Thoracic aorta (tissue), 2 donors: ENCODE results near the gene TMEM150B. TPM values are rescaled to one million over a fixed set of nuclear protein-coding genes. Genes with fewer than 3 reads are reported as not detected.
"Not testable (repeated sequence)": the region's sequence is repeated elsewhere in the genome, so short reads cannot be mapped to it uniquely, and the experiment has no call there.

Experiments used
- ATAC-seq: fragments of 150-250 bp; one replicate; pipeline ENCODE4 v1.8.0; 2017; ENCODE audit warnings: low read depth; ENCODE audit not compliant: insufficient number of reproducible peaks, low FRiP score
- DNase-seq: peaks from one replicate; pipeline ENCODE4 v3.0.0-alpha.2; 2020; ENCODE audit warnings: low spot score
- H3K27ac ChIP-seq, 2 donors: fragments of 200-600 bp; sonication (generic); 1 replicate in 1 of 2; 2 replicates in 1 of 2; pipeline ENCODE4 v1.5.1; 2016; ENCODE audit warnings: mild to moderate bottlenecking in 2 of 2, moderate library complexity in 2 of 2
- H3K27me3 ChIP-seq: fragments of 200-600 bp; sonication (generic); replicated peaks from 2 replicates; pipeline ENCODE4 v1.6.0; 2016; ENCODE audit warnings: mild to moderate bottlenecking; ENCODE audit not compliant: insufficient read depth
- H3K36me3 ChIP-seq: fragments of 200-600 bp; sonication (generic); one replicate; pipeline ENCODE4 v1.5.1; 2016
- H3K4me1 ChIP-seq, 2 donors: fragments of 200-600 bp; sonication (generic); 1 replicate in 1 of 2; 2 replicates in 1 of 2; pipeline versions ENCODE4 v1.5.1 to v1.6.0; 2016; ENCODE audit warnings: low read depth in 2 of 2, mild to moderate bottlenecking in 1 of 2; ENCODE audit not compliant: control insufficient read depth in 1 of 2
- H3K4me3 ChIP-seq: fragments of 200-600 bp; sonication (generic); 2 replicates; pipeline ENCODE4 v1.5.1; 2016; ENCODE audit warnings: mild to moderate bottlenecking
- H3K9me3 ChIP-seq: fragments of 200-600 bp; sonication (generic); 2 replicates; pipeline ENCODE4 v1.5.1; 2016
- CTCF ChIP-seq: fragments of 200-600 bp; sonication (generic); IDR thresholded peaks from one replicate; pipeline ENCODE4 v1.5.1; 2019; ENCODE audit warnings: antibody characterized with exemption
- total RNA-seq, 2 donors: library from RNA; depleted of rRNA; stranded (reverse); fragments of >200 nt; gene quantifications; one replicate each; pipeline versions ENCODE4 v1.1.0 to v1.2.3, GENCODE V29; 2016

TMEM150B gene
- total RNA-seq, 2 donors from 2014 or later: 6.8 TPM; not detected in 1

- no peak for TF ChIP-seq CTCF
- Histone ChIP-seq H3K36me3 (peaks cover 15% of the 10 kb centered on the region), H3K27me3 (no peaks in the 10 kb centered on the region), H3K4me1 (peaks cover 12 to 29% of the 10 kb centered on the region in 2 donors), H3K27ac (peak overlapping the region in 1 of 2 donors; percentile 52), H3K9me3 (no peaks in the 10 kb centered on the region), H3K4me3 (peak overlapping the region; percentile 85)
- ATAC-seq (no peak), DNase-seq (no peak)
Measured at GRCh38 chr19:55339889-55340783, 15.0 kb upstream of the TMEM150B start.

- peak within 1 kb of the TSS; percentile 79 to 87 for H3K27ac ChIP-seq
- peak; percentile 40 for TF ChIP-seq CTCF
- DNase-seq (peak; percentile 100), ATAC-seq (peak; percentile 98)
- peak within 1 kb of the TSS; percentile 85 for H3K4me3 ChIP-seq
- no peaks in the 10 kb centered on the region for H3K27me3 ChIP-seq
- peaks cover 15% of the 10 kb centered on the region for H3K36me3 ChIP-seq
- peaks cover 12 to 29% of the 10 kb centered on the region in 2 donors for H3K4me1 ChIP-seq
- no peaks in the 10 kb centered on the region for H3K9me3 ChIP-seq
Measured at GRCh38 chr19:55339105-55339888, 14.2 kb upstream of the TMEM150B start, which contains the start of gene KMT5C. Gene KMT5C, plus strand, starts transcription at chr19:55339876. Its CDS starts 2,061 bp downstream, at chr19:55341937.

GRCh38 chr19:55336101-55336500 is 11.0 kb upstream of the TMEM150B start:
- no peak overlapping the region for H3K4me3 ChIP-seq
- ATAC-seq (no peak), DNase-seq (no peak)
- no peaks in the 10 kb centered on the region for H3K27me3 ChIP-seq
- H3K27ac ChIP-seq: no peak overlapping the region
- no peak for TF ChIP-seq CTCF
- peaks cover 10 to 18% of the 10 kb centered on the region in 2 donors for H3K4me1 ChIP-seq
- H3K9me3 ChIP-seq: no peaks in the 10 kb centered on the region
- H3K36me3 ChIP-seq: no peaks in the 10 kb centered on the region

GRCh38 chr19:55333870-55334269 is 8.7 kb upstream of the TMEM150B start:
- ATAC-seq (no peak), DNase-seq (no peak)
- Histone ChIP-seq H3K27ac (no peak overlapping the region), H3K4me1 (peaks cover 0 to 6% of the 10 kb centered on the region in 2 donors), H3K9me3 (no peaks in the 10 kb centered on the region), H3K36me3 (no peaks in the 10 kb centered on the region), H3K4me3 (no peak overlapping the region), H3K27me3 (no peaks in the 10 kb centered on the region)
- no peak for TF ChIP-seq CTCF

GRCh38 chr19:55329791-55330190 is 4.7 kb upstream of the TMEM150B start:
- not testable (repeated sequence) for H3K36me3 ChIP-seq, DNase-seq, H3K27me3 ChIP-seq, H3K4me1 ChIP-seq, H3K27ac ChIP-seq, ATAC-seq, H3K4me3 ChIP-seq, H3K9me3 ChIP-seq

- not testable (repeated sequence) for H3K27ac ChIP-seq, H3K9me3 ChIP-seq, H3K36me3 ChIP-seq, ATAC-seq, H3K4me1 ChIP-seq, DNase-seq, H3K4me3 ChIP-seq, H3K27me3 ChIP-seq
Measured at GRCh38 chr19:55328774-55329318, 3.7 kb upstream of the TMEM150B start.
